Stomach (tissue), 4 donors: ENCODE data around the gene MRPL12.

ENCODE experiments used
- EP300 ChIP-seq: sonication (generic); formaldehyde crosslinking; IDR thresholded peaks from one replicate; pipeline ENCODE4 v1.6.1; 2017; ENCODE audit warnings: antibody characterized with exemption
- POLR2A ChIP-seq, 4 donors: fragments of 450-650 bp; IDR thresholded peaks; one replicate each; pipeline ENCODE4 v1.6.1; 2016; ENCODE audit warnings: antibody characterized with exemption in 4 of 4, control low read depth in 2 of 4, mild to moderate bottlenecking in 1 of 4, moderate library complexity in 1 of 4
- TF ChIP-seq, protein P1 (sequence below), 7 experiments: fragments of 450-650 bp in 4 of 7; fragments of 200-600 bp in 3 of 7; sonication (generic) in 3 of 7; IDR thresholded peaks; one replicate each; pipeline ENCODE4 v1.5.1; 2016 to 2019; ENCODE audit warnings: antibody characterized with exemption in 7 of 7, control low read depth in 2 of 7, mild to moderate bottlenecking in 1 of 7

DNA sequence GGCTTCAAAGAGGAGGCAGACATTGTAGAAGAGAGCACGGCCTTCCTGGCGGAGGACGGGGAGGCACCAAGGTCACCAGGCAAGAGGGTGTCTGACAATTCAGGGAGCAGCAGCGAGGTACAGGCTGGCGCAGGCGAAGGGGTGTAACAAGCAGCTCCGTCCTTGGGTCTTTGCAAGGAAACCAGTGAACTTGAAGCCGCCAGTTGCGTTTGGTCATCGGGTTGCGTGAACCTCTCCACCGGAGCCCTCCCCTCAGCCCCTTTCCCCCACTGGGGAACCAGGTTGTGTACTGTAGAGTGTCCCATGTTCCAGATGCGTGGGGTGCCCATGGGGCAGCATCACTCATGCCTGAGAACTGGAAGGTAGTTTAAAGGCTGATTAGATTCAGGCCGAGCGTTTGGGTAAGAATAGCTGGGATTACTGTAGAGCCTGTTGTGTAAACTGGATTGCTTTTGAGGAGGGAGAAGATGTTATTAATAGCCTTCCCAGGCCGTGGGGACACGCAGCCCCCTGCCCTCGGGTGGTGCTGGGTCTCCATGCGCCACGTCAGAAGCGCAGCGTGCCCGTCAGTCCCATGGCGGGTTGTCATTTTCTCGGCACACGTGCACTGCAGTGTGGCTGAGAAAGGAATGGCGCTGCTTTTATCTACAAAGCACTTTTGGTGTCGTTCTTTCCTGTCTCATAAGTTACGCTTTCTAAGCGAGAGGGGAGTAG is 2.5 kb downstream of the MRPL12 start:
- TF ChIP-seq, protein P1, sequence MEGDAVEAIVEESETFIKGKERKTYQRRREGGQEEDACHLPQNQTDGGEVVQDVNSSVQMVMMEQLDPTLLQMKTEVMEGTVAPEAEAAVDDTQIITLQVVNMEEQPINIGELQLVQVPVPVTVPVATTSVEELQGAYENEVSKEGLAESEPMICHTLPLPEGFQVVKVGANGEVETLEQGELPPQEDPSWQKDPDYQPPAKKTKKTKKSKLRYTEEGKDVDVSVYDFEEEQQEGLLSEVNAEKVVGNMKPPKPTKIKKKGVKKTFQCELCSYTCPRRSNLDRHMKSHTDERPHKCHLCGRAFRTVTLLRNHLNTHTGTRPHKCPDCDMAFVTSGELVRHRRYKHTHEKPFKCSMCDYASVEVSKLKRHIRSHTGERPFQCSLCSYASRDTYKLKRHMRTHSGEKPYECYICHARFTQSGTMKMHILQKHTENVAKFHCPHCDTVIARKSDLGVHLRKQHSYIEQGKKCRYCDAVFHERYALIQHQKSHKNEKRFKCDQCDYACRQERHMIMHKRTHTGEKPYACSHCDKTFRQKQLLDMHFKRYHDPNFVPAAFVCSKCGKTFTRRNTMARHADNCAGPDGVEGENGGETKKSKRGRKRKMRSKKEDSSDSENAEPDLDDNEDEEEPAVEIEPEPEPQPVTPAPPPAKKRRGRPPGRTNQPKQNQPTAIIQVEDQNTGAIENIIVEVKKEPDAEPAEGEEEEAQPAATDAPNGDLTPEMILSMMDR (IDR thresholded peaks at IDR 0.05), result no peak
- TF ChIP-seq POLR2A (IDR thresholded peaks at IDR 0.05) (no peak), EP300 (no peak)
